ENCODE results near the gene NELL2.

The NELL2 gene

DNA sequence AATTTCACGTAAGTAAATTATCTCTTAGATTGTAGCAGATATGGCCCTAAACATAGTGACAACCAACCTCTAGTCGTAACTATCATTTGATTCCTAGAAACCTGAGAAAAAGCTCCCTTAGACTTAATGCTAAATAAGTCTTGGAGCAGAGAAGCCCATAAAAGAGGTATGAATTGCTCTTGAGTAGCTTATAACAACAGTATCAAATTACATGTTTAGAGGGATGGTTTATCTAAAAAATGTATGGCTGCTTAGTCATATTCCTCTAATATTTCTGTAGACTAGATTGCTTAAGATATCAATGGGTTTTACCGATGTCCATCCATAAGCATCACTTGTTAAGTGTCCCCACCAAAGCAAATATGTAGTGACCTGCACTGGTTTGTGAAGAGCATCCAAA, 259.7 kb downstream of the NELL2 start:
- no peak for DNase-seq (ENCODE audit: low spot score)

DNA sequence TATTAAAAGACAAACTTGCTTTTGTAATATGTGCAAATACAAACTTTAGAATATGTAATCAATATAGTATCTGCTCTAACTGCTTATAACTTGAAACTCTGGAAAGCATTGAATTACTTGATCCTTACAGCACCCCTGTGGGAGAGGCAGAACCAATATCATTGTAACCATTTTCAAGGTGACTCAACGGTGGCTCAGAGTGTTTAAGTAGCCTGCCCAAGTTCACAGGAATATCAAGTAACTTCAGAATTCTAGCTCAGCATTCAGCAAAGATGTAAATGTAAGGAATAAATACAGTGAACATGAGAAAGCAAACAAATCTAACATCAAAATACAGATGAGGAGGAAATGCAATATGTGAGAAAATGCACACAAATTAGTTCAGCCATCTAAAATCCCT, 264.6 kb downstream of the NELL2 start:
- DNase-seq (ENCODE audit: low spot score): no peak

- no peak for DNase-seq (ENCODE audit: low spot score)
These were observed 272.4 kb downstream of the NELL2 start for GRCh38 chr12:44603701-44604100.

- no peak for DNase-seq (ENCODE audit: low spot score)
These were observed 283.5 kb downstream of the NELL2 start for GRCh38 chr12:44592626-44593025.

- no peak for DNase-seq (ENCODE audit: low spot score)
These were observed 286.4 kb downstream of the NELL2 start for GRCh38 chr12:44589697-44590096.

DNA sequence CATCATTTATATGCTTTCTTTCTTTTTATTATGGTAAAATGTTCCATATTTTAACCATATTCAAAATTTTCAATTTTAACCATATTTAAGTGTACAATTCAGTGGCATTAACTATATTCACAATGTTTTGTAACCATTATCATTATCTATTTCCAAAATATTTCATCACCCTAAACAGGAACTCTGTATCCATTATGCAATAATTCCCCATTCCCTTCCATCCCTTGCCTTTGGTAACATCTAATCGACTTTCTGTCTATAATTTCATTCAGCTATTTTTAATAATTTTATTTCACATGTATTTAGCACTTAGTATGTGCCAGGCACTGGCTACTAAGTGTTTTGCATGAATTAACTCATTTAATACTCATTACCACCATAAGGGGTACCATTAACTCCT, 287.5 kb downstream of the NELL2 start:
- DNase-seq (ENCODE audit: low spot score): no peak

DNA sequence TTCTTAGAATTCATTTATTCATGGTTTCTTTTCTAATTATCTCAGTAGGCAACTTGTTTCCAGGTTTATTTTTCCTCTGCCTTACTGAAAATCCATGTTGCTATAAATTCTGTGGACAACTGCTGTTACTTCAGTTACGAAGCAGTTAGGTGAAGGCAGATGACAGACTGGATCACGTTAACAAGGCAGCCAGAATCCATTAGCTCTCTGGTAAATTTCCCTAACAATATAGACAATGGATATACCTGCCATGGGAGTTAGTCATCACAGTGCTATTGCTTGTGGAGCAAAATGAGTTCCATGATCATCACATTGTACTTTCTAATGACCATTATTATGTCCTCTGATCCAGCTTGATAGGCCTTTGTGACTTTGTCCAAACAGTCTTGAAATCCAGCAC, 291.5 kb downstream of the NELL2 start:
- DNase-seq (ENCODE audit: low spot score): no peak

DNA sequence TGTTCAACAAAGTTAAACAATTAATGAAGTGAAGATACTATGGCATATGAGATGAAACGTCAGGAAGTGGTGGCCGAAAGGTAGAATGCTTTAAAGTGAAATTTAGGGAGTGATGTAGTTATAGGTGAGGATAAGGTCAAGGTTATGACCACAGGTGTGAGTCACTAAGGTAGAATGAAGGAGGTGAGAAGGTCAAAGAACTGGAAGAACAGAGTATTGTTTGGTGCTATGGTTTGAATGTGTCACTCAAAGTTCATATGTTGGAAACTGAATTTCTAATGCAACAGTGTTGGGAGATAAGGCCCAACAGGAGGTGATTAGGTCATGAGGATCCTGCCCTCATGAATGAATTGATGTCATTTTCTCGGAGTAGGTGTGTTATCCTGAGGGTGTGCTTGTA, 293.6 kb downstream of the NELL2 start:
- no peak for DNase-seq (ENCODE audit: low spot score)

- DNase-seq (ENCODE audit: low spot score): no peak
These were observed 294.4 kb downstream of the NELL2 start for GRCh38 chr12:44581642-44582242.

DNA sequence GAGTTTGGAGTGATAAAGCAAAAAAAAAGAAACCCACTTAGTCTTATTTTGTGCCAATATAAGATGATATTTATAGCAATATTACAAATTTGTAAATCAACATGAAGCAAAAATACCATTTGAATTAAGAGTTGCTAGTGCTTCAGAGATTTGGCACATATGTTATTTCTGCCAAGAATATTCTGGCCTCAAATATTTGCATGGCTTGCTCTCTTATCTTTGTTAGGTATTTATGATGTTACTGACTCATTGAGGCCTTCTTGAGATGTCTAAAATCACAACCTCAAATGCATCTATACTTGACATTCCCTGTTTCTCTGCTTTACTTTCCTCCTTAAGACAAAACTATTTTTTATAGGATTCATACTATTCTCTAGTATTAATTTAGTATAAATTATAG, 301.5 kb downstream of the NELL2 start:
- DNase-seq (ENCODE audit: low spot score): no peak

DNA sequence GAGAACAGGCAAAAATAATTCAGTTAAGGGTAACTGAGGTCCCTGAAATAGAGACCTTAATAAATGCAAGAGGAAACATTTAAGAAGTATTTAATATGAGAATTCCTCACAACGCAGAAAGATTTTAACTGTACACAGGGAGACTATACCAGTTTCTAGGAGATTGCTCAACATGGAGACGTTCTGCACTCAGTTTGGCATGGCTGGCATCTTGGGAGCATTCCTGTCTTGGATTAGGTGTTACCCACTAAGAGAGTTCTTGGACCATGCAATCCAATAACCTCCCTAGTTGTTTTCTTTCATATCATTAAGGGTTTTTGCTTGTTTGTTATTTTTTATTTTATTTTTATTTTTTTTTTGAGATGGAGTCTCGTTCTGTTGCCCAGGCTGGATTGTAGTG, 302.4 kb downstream of the NELL2 start:
- DNase-seq (ENCODE audit: low spot score): no peak

DNA sequence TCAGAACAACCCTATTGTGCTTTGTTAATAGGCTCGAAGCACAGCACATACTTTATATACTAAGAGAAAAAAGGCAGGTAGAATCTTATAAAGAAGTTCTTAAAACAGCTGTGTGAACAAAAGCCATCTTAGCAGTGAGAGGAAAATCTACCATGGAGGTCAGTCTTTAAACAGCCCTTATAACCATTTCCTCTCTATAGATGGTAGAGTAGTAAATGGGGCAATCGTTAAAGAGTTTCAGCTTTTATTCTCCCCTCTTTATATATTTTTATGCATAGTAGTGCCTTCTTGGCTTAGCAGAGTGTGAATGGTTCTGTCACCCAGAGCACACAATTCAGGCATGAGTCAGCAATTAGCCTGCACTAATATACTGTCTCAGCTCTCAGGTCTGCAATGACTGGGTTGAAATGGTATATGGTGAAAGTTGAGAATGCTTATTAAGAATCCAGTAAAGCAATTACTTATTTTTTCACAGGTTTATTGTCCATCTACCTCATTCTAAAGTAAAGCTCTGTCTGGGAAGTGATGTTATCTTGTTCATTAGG, 305.0 kb downstream of the NELL2 start:
- no peak for DNase-seq (ENCODE audit: low spot score)

- no peak for DNase-seq (ENCODE audit: low spot score)
These were observed 306.0 kb downstream of the NELL2 start for GRCh38 chr12:44570036-44570583.

DNA sequence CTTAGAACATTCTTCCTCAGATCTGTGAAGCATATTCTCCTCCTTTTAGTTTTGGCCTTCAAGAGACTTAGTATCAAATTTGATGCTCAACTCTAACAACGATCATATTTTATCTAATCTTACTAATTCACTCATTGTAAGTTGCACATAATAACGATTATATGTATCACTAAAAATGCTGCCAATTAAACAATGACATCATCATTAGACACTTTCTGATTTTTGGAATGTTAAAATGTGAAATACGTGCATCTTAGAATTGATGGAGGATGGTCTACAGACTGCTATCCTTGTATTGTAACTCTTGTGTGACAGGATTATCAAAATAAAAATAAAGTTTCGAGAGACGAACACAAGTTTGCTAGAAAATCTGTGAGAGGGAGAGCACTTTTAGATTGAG, 311.0 kb downstream of the NELL2 start:
- DNase-seq (ENCODE audit: low spot score): no peak

DNA sequence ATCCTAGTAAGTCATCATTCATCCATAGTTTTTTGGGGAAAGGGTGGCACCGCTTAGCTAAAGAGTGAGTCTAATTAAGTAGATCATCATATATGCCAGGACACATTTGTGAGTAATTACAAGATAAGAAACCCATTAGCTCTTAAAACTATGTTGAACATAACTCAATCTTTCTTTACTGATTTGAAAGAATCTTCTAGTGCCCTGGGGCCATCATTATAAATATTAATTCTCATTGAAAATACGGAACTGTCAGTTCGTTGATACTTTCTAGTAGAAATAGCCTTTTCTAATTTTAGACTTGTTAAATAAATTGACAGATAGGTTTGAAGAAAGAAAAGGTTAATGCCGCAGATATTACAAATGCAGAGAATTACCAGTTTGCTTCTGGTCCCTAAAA, 312.6 kb downstream of the NELL2 start:
- DNase-seq (ENCODE audit: low spot score): no peak

DNA sequence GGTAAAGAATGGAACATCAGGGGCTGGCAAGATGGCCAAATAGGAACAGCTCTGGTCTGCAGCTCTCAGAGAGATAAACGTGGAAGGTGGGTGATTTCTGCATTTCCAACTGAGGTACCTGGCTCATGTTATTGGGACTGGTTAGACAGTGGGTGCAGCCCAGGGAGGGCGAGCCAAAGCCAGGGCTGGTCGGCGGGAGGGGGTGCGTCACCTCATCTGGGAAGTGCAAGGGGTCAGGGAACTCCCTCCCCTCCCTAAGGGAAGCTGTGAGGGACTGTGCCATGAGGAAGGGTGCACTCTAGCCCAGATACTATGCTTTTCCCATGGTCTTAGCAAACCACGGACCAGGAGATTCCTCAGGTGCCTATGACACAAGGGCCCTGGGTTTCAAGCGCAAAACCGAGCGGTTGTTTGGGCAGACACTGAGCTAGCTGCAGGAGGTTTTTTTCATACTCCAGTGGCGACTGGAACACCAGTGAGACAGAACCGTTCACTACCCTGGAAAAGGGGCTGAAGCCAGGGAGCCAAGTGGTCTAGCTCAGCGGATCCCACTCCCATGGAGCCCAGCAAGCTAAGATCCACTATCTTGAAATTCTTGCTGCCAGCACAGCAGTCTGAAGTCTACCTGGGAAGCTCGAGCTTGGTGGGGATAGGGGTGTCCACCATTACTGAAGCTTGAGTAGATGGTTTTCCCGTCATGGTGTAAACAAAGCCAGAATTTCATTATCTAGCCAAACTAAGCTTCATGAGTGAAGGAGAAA, 317.6 kb downstream of the NELL2 start:
- no peak for DNase-seq (ENCODE audit: low spot score)

DNA sequence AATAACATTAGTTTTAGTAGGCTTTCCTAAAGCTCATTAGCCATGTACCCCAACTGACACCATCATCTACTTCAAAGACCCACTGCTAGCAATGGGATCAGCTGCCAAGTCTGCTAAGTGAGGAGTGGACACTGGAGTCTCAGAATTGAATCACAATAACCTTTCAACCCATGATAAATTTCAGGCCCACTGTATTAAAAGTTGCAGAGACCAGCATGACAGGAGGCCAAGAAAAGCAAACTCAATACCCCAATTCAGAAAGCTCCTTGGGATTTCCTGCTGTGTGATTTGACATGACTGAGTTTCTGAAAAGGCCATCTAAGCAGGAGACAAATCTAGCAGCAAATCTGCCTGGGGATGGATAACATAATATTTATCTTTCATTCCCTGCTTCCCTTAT, 320.7 kb downstream of the NELL2 start:
- DNase-seq (ENCODE audit: low spot score): no peak

DNA sequence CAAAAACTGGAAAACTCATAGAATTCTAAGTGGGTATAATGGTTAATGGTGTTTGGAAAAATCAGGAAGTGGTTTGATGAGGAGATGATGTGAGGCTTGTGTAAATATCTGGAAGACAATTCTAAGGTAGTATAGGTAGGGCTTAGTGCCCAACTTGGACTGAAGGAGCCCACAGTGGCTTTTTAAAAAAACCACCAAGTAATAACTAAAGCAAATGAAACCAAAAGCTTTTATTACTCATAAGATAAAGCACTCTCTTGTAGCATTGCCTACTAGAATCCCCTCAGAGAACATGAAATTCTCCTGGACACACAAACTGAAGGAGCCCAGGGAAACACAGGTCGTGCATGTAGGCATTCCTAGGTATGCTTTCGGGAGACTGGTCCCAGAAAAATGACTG, 324.5 kb downstream of the NELL2 start:
- no peak for DNase-seq (ENCODE audit: low spot score)

GRCh38 chr12:44550377-44550776, 325.7 kb downstream of the NELL2 start:
- no peak for DNase-seq (ENCODE audit: low spot score)

- no peak for DNase-seq (ENCODE audit: low spot score)
These were observed 330.1 kb downstream of the NELL2 start for GRCh38 chr12:44546060-44546459.

DNA sequence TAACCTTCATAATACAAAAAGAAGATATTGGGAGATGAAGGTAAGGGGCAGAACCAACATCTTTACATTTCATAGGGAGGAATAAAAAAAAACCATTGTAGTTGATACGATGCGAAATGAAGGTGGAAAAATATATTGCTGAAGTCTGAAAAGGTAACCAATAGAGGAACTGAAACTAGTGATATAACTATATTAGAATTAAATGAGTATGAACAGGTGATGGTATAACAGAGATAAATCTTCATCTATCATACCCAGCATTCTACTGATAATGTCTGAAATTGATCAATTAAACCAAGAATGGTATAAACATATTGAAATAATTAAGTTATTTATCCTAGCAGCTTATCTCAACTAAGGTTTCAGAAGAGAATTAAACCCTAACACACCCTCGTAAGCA, 332.1 kb downstream of the NELL2 start:
- no peak for DNase-seq (ENCODE audit: low spot score)

DNA sequence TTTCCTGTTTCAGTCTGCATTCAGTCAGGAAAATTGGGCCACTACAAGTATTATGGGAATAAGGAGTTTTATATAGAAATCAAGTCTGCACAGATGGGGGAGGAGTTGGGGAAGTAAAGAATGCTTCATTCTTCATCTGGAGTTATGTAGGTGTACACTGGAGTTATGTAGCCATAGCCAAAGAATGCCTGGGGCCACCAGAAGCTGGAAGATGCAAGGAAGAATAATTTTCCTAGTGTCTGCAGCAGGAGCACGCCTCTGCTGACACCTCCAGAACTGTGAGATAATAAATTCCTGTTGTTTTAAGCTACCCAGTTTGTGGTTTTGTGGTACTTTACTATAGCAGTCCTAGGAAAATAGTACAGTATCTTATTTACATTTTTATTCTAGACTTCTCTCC, 333.4 kb downstream of the NELL2 start:
- no peak for DNase-seq (ENCODE audit: low spot score)

DNA sequence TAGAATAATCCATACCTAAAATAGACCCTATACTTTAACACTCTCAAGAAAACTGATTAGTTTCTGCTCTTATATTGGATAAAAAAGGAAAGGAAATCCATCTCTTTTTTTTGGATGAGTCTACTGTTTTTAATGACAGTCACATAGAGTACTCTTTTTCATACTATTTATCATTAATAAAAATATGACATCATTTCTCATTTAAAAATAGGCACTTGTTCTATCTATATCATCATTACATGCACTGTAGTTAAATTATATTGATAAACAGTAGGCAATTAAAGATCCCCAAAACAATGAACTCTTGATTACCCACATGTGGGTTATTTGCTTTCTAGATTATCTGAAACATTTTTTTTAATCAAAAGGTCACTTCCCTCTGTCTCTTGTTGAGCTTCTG, 338.8 kb downstream of the NELL2 start:
- DNase-seq (ENCODE audit: low spot score): no peak

- no peak for DNase-seq (ENCODE audit: low spot score)
These were observed 343.2 kb downstream of the NELL2 start for GRCh38 chr12:44532940-44533339.
